Measurements from ENCODE around the gene RAB7B. TPM values are rescaled to one million over a fixed set of nuclear protein-coding genes. Genes with fewer than 3 reads are reported as not detected.

RAB7B gene
- total RNA-seq, 4 donors from 2014 or later, result 0.15 to 0.62 (median 0.33) TPM; not detected in 1

GRCh38 chr1:205959789-205960188 is 43.4 kb downstream of the RAB7B start:
- in situ Hi-C loops (cut with MboI; ENCODE audit: low sequenced_read_pairs in 4 of 4) (no loop called here), intact Hi-C loops (cut with DNase I; ENCODE audit: low total_unique reads) (no loop called here)
- ATAC-seq (no peak), DNase-seq (no peak)
- Histone ChIP-seq H3K4me1 (peaks cover 18 to 22% of the 10 kb centered on the region in 2 donors), H3K9me3 (no peaks in the 10 kb centered on the region), H3K4me3 (no peak overlapping the region), H3K36me3 (no peaks in the 10 kb centered on the region), H3K27ac (no peak overlapping the region), H3K27me3 (no peaks in the 10 kb centered on the region)
- TF ChIP-seq CTCF (IDR thresholded peaks at IDR 0.05 in 4 of 5, conservative IDR thresholded peaks at IDR 0.05 in 1 of 5) (no peak), POLR2A (IDR thresholded peaks at IDR 0.05) (no peak)

GRCh38 chr1:205955499-205955898 is 47.7 kb downstream of the RAB7B start:
- intact Hi-C loops (cut with DNase I; ENCODE audit: low total_unique reads), result no loop called here
- no peaks in the 10 kb centered on the region for H3K36me3 ChIP-seq
- H3K9me3 ChIP-seq, result no peaks in the 10 kb centered on the region
- in situ Hi-C loops (cut with MboI; ENCODE audit: low sequenced_read_pairs in 4 of 4), result no loop called here
- DNase-seq (no peak), ATAC-seq (no peak)
- no peak overlapping the region for H3K27ac ChIP-seq
- peaks cover 0 to 9% of the 10 kb centered on the region in 2 donors for H3K4me1 ChIP-seq
- no peaks in the 10 kb centered on the region for H3K27me3 ChIP-seq
- no peak overlapping the region for H3K4me3 ChIP-seq
- no peak for TF ChIP-seq CTCF (IDR thresholded peaks at IDR 0.05 in 4 of 5, conservative IDR thresholded peaks at IDR 0.05 in 1 of 5)
- no peak for TF ChIP-seq POLR2A (IDR thresholded peaks at IDR 0.05)

- no peaks in the 10 kb centered on the region for H3K27me3 ChIP-seq
- TF ChIP-seq POLR2A (IDR thresholded peaks at IDR 0.05) (no peak), CTCF (IDR thresholded peaks at IDR 0.05 in 4 of 5, conservative IDR thresholded peaks at IDR 0.05 in 1 of 5) (no peak)
- no peaks in the 10 kb centered on the region for H3K9me3 ChIP-seq
- no peaks in the 10 kb centered on the region for H3K36me3 ChIP-seq
- peaks cover 0 to 13% of the 10 kb centered on the region in 2 donors for H3K4me1 ChIP-seq
- no peak overlapping the region for H3K27ac ChIP-seq
- no peak overlapping the region for H3K4me3 ChIP-seq
- DNase-seq, result no peak
- no peak for ATAC-seq
- intact Hi-C loops (cut with DNase I; ENCODE audit: low total_unique reads) (no loop called here), in situ Hi-C loops (cut with MboI; ENCODE audit: low sequenced_read_pairs in 4 of 4) (no loop called here)
Measured at GRCh38 chr1:205954819-205955404, 48.3 kb downstream of the RAB7B start.

GRCh38 chr1:205951746-205952145 is 51.4 kb downstream of the RAB7B start:
- ATAC-seq (no peak), DNase-seq (no peak)
- intact Hi-C loops (cut with DNase I; ENCODE audit: low total_unique reads) (no loop called here), in situ Hi-C loops (cut with MboI; ENCODE audit: low sequenced_read_pairs in 4 of 4) (no loop called here)
- no peak overlapping the region for H3K27ac ChIP-seq
- H3K4me3 ChIP-seq, result no peak overlapping the region
- peaks cover 0 to 16% of the 10 kb centered on the region in 2 donors for H3K4me1 ChIP-seq
- TF ChIP-seq POLR2A (IDR thresholded peaks at IDR 0.05), result no peak
- no peak for TF ChIP-seq CTCF (IDR thresholded peaks at IDR 0.05 in 4 of 5, conservative IDR thresholded peaks at IDR 0.05 in 1 of 5)
- no peaks in the 10 kb centered on the region for H3K27me3 ChIP-seq
- no peaks in the 10 kb centered on the region for H3K36me3 ChIP-seq
- H3K9me3 ChIP-seq, result no peaks in the 10 kb centered on the region
